Muscle layer of duodenum (tissue), 2 donors: ENCODE data around the gene TMC8.

Source experiments
- H3K27ac ChIP-seq: one replicate; pipeline ENCODE4 v1.7.0; 2013; ENCODE audit warnings: mild to moderate bottlenecking, low read length
- H3K27me3 ChIP-seq: one replicate; pipeline ENCODE4 v1.7.0; 2013; ENCODE audit warnings: low read depth, mild to moderate bottlenecking, control low read depth, low read length
- H3K36me3 ChIP-seq, 2 donors: one replicate each; pipeline ENCODE4 v1.7.0; 2013; ENCODE audit warnings: low read length in 2 of 2, control low read depth in 1 of 2, mild to moderate bottlenecking in 1 of 2; ENCODE audit not compliant: insufficient read depth in 2 of 2, control insufficient read depth in 1 of 2
- H3K4me1 ChIP-seq, 2 donors: one replicate each; pipeline ENCODE4 v1.7.0; 2013; ENCODE audit warnings: low read length in 2 of 2, mild to moderate bottlenecking in 2 of 2, control low read depth in 1 of 2, moderate library complexity in 1 of 2; ENCODE audit not compliant: insufficient read depth in 2 of 2, control insufficient read depth in 1 of 2
- H3K4me3 ChIP-seq, 2 donors: one replicate each; pipeline ENCODE4 v1.7.0; 2013; ENCODE audit warnings: low read length in 2 of 2, low read depth in 1 of 2, mild to moderate bottlenecking in 1 of 2
- H3K9me3 ChIP-seq, 2 donors: one replicate each; pipeline ENCODE4 v1.7.0; 2013; ENCODE audit warnings: low read length in 2 of 2, control low read depth in 1 of 2, mild to moderate bottlenecking in 1 of 2; ENCODE audit not compliant: control insufficient read depth in 1 of 2
- donor health status: healthy.

The TMC8 gene

GRCh38 chr17:78101112-78101511, 29.5 kb upstream of the TMC8 start:
- H3K27me3 ChIP-seq: no peaks in the 10 kb centered on the region
- H3K9me3 ChIP-seq: no peaks in the 10 kb centered on the region
- no peaks in the 10 kb centered on the region for H3K4me1 ChIP-seq
- H3K4me3 ChIP-seq: no peak overlapping the region
- H3K36me3 ChIP-seq: peaks cover 47 to 58% of the 10 kb centered on the region in 2 donors
- no peak overlapping the region for H3K27ac ChIP-seq

- Histone ChIP-seq H3K4me3 (no peak overlapping the region), H3K4me1 (no peaks in the 10 kb centered on the region), H3K27ac (no peak overlapping the region), H3K36me3 (peaks cover 43 to 53% of the 10 kb centered on the region in 2 donors), H3K9me3 (no peaks in the 10 kb centered on the region), H3K27me3 (no peaks in the 10 kb centered on the region)
Measured at GRCh38 chr17:78101542-78101941, 29.0 kb upstream of the TMC8 start.

- Histone ChIP-seq H3K27ac (no peak overlapping the region), H3K4me3 (no peak overlapping the region), H3K36me3 (peaks cover 28 to 40% of the 10 kb centered on the region in 2 donors), H3K9me3 (no peaks in the 10 kb centered on the region), H3K27me3 (no peaks in the 10 kb centered on the region), H3K4me1 (peaks cover 0 to 6% of the 10 kb centered on the region in 2 donors)
Measured at GRCh38 chr17:78103311-78103710, 27.3 kb upstream of the TMC8 start.

- no peaks in the 10 kb centered on the region for H3K27me3 ChIP-seq
- H3K36me3 ChIP-seq: peaks cover 20 to 37% of the 10 kb centered on the region in 2 donors
- no peak overlapping the region for H3K27ac ChIP-seq
- peaks cover 0 to 6% of the 10 kb centered on the region in 2 donors for H3K4me1 ChIP-seq
- no peaks in the 10 kb centered on the region for H3K9me3 ChIP-seq
- no peak overlapping the region for H3K4me3 ChIP-seq
Measured at GRCh38 chr17:78104540-78104941, 26.0 kb upstream of the TMC8 start.

- Histone ChIP-seq H3K4me1 (peaks cover 0 to 6% of the 10 kb centered on the region in 2 donors), H3K27me3 (no peaks in the 10 kb centered on the region), H3K27ac (no peak overlapping the region), H3K9me3 (no peaks in the 10 kb centered on the region), H3K36me3 (peaks cover 20 to 32% of the 10 kb centered on the region in 2 donors), H3K4me3 (no peak overlapping the region)
Measured at GRCh38 chr17:78105101-78105500, 25.5 kb upstream of the TMC8 start.

GRCh38 chr17:78105551-78105950, 25.0 kb upstream of the TMC8 start:
- Histone ChIP-seq H3K36me3 (peaks cover 20 to 29% of the 10 kb centered on the region in 2 donors), H3K27me3 (no peaks in the 10 kb centered on the region), H3K27ac (no peak overlapping the region)

GRCh38 chr17:78106211-78106610, 24.4 kb upstream of the TMC8 start:
- H3K27me3 ChIP-seq: no peaks in the 10 kb centered on the region
- H3K4me1 ChIP-seq: peaks cover 0 to 6% of the 10 kb centered on the region in 2 donors
- H3K27ac ChIP-seq: no peak overlapping the region
- H3K9me3 ChIP-seq: no peaks in the 10 kb centered on the region
- H3K4me3 ChIP-seq: no peak overlapping the region
- peaks cover 26 to 29% of the 10 kb centered on the region in 2 donors for H3K36me3 ChIP-seq

More at GRCh38 chr17:78105551-78105950, 25.0 kb upstream of the TMC8 start:
- Histone ChIP-seq H3K9me3 (no peaks in the 10 kb centered on the region), H3K4me1 (peaks cover 0 to 6% of the 10 kb centered on the region in 2 donors), H3K4me3 (no peak overlapping the region)

- no peaks in the 10 kb centered on the region for H3K27me3 ChIP-seq
- H3K36me3 ChIP-seq: peaks cover 22 to 25% of the 10 kb centered on the region in 2 donors
- H3K4me1 ChIP-seq: peaks cover 0 to 9% of the 10 kb centered on the region in 2 donors
- H3K9me3 ChIP-seq: no peaks in the 10 kb centered on the region
- H3K27ac ChIP-seq: no peak overlapping the region
- H3K4me3 ChIP-seq: no peak overlapping the region
Measured at GRCh38 chr17:78107457-78107856, 23.1 kb upstream of the TMC8 start.

- Histone ChIP-seq H3K27ac (no peak overlapping the region), H3K27me3 (no peaks in the 10 kb centered on the region), H3K4me1 (peaks cover 0 to 14% of the 10 kb centered on the region in 2 donors), H3K36me3 (peaks cover 22 to 23% of the 10 kb centered on the region in 2 donors), H3K4me3 (no peak overlapping the region), H3K9me3 (no peaks in the 10 kb centered on the region)
Measured at GRCh38 chr17:78107976-78108725, 22.4 kb upstream of the TMC8 start.

GRCh38 chr17:78108726-78109488, 21.7 kb upstream of the TMC8 start:
- no peak overlapping the region for H3K27ac ChIP-seq
- H3K27me3 ChIP-seq: no peaks in the 10 kb centered on the region
- peaks cover 16 to 21% of the 10 kb centered on the region in 2 donors for H3K36me3 ChIP-seq
- peaks cover 0 to 14% of the 10 kb centered on the region in 2 donors for H3K4me1 ChIP-seq
- no peak overlapping the region for H3K4me3 ChIP-seq
- no peaks in the 10 kb centered on the region for H3K9me3 ChIP-seq

GRCh38 chr17:78109489-78109761, 21.1 kb upstream of the TMC8 start:
- peaks cover 13 to 16% of the 10 kb centered on the region in 2 donors for H3K36me3 ChIP-seq
- H3K27me3 ChIP-seq: no peaks in the 10 kb centered on the region
- H3K27ac ChIP-seq: no peak overlapping the region
- H3K9me3 ChIP-seq: no peaks in the 10 kb centered on the region
- peaks cover 0 to 14% of the 10 kb centered on the region in 2 donors for H3K4me1 ChIP-seq
- no peak overlapping the region for H3K4me3 ChIP-seq
